Measurements from ENCODE around the gene SPRN.
"Not testable (repeated sequence)": the region's sequence is repeated elsewhere in the genome, so short reads cannot be mapped to it uniquely, and the experiment has no call there.

SPRN gene

GRCh38 chr10:133405272-133405671 is 19.2 kb downstream of the SPRN start:
- no peak for DNase-seq

- no peak for DNase-seq
Observed at GRCh38 chr10:133403784-133404183, 20.6 kb downstream of the SPRN start.

GRCh38 chr10:133403359-133403758 is 21.1 kb downstream of the SPRN start:
- no peak for DNase-seq

GRCh38 chr10:133401981-133402725 is 22.3 kb downstream of the SPRN start:
- no peak for DNase-seq

GRCh38 chr10:133401500-133401899 is 22.9 kb downstream of the SPRN start:
- no peak for DNase-seq

- DNase-seq, result no peak
Observed at GRCh38 chr10:133400624-133401424, 23.6 kb downstream of the SPRN start.

- DNase-seq, result no peak
Observed at GRCh38 chr10:133399123-133399601, 25.3 kb downstream of the SPRN start.

GRCh38 chr10:133397938-133398337 is 26.5 kb downstream of the SPRN start:
- DNase-seq, result no peak

- no peak for DNase-seq
Observed at GRCh38 chr10:133396035-133396624, 28.3 kb downstream of the SPRN start.

GRCh38 chr10:133394801-133395221 is 29.6 kb downstream of the SPRN start:
- no peak for DNase-seq

GRCh38 chr10:133394064-133394663 is 30.3 kb downstream of the SPRN start, which contains the start of gene MTG1:
MTG1 (plus strand) TSS chr10:133394157; CDS start chr10:133394221, 64 bp downstream.
- DNase-seq, result peak; percentile 93

- no peak for DNase-seq
Observed at GRCh38 chr10:133393401-133394063, 30.9 kb downstream of the SPRN start.

GRCh38 chr10:133391761-133392518 is 32.5 kb downstream of the SPRN start:
- no peak for DNase-seq

- DNase-seq, result no peak
Observed at GRCh38 chr10:133391249-133391635, 33.2 kb downstream of the SPRN start.

- DNase-seq, result no peak
Observed at GRCh38 chr10:133390597-133391248, 33.7 kb downstream of the SPRN start.

GRCh38 chr10:133388973-133389818 is 35.2 kb downstream of the SPRN start:
- peak; percentile 72 for DNase-seq

- no peak for DNase-seq
Observed at GRCh38 chr10:133388236-133388972, 36.0 kb downstream of the SPRN start.

GRCh38 chr10:133386951-133387350 is 37.5 kb downstream of the SPRN start:
- not testable (repeated sequence) for DNase-seq

GRCh38 chr10:133385214-133385613 is 39.2 kb downstream of the SPRN start:
- no peak for DNase-seq

Data from CD4-positive, alpha-beta T cell treated with Interleukin-15 for 1 hour (primary cell).